Nephron progenitor cell (in vitro differentiated cells): ENCODE data around the gene SLC46A1.
A peak's percentile ranks its signal among the peaks of the same experiment; 100 is the strongest.

Experiments
- DNase-seq: peaks from one replicate; pipeline ENCODE4 v3.0.0; 2021
- H3K27ac Mint-ChIP-seq: 2 replicates; pipeline ENCODE4 v1.8.0; 2021; ENCODE audit warnings: mild to moderate bottlenecking, moderate library complexity, mixed read lengths
- H3K27me3 Mint-ChIP-seq: 2 replicates; pipeline ENCODE4 v1.8.0; 2021; ENCODE audit warnings: mild to moderate bottlenecking, low read depth, mixed read lengths; ENCODE audit not compliant: poor library complexity
- H3K36me3 Mint-ChIP-seq: 2 replicates; pipeline ENCODE4 v1.8.0; 2021; ENCODE audit warnings: low read depth, mixed read lengths
- H3K4me1 Mint-ChIP-seq: 2 replicates; pipeline ENCODE4 v1.8.0; 2021; ENCODE audit warnings: mixed read lengths
- H3K4me3 Mint-ChIP-seq: 2 replicates; pipeline ENCODE4 v1.8.0; 2021; ENCODE audit warnings: mild to moderate bottlenecking, moderate library complexity, mixed read lengths
- H3K9me3 Mint-ChIP-seq: 2 replicates; pipeline ENCODE4 v1.8.0; 2021; ENCODE audit warnings: mild to moderate bottlenecking, moderate library complexity, mixed read lengths
- CTCF ChIP-seq: fragments of 200-600 bp; sonication (generic); IDR thresholded peaks from 2 replicates; pipeline ENCODE4 v1.5.0; 2021; ENCODE audit warnings: antibody characterized with exemption

The SLC46A1 gene

GRCh38 chr17:28407130-28407973 is 1.3 kb upstream of the SLC46A1 start:
- no peak for DNase-seq
- TF ChIP-seq CTCF: peak; percentile 18
- Mint-ChIP-seq H3K27ac (no peak overlapping the region), H3K4me1 (peaks cover 42% of the 10 kb centered on the region), H3K9me3 (no peaks in the 10 kb centered on the region), H3K36me3 (peaks cover 17% of the 10 kb centered on the region), H3K4me3 (peak overlapping the region; percentile 61), H3K27me3 (peaks cover 20% of the 10 kb centered on the region)

- no peak for TF ChIP-seq CTCF
- Mint-ChIP-seq H3K4me1 (peaks cover 42% of the 10 kb centered on the region), H3K9me3 (no peaks in the 10 kb centered on the region), H3K27me3 (peaks cover 16% of the 10 kb centered on the region), H3K27ac (no peak overlapping the region), H3K36me3 (peaks cover 17% of the 10 kb centered on the region), H3K4me3 (peak overlapping the region; percentile 83)
- DNase-seq: no peak
These were observed 432 bp upstream of the SLC46A1 start for GRCh38 chr17:28406473-28406814.

GRCh38 chr17:28404812-28405570 is 1.0 kb downstream of the SLC46A1 start:
- Mint-ChIP-seq H3K9me3 (no peaks in the 10 kb centered on the region), H3K27ac (no peak overlapping the region), H3K4me3 (peak overlapping the region; percentile 84), H3K27me3 (peaks cover 8% of the 10 kb centered on the region), H3K4me1 (peaks cover 42% of the 10 kb centered on the region), H3K36me3 (peaks cover 17% of the 10 kb centered on the region)
- TF ChIP-seq CTCF: no peak
- DNase-seq: peak; percentile 21

GRCh38 chr17:28404461-28404811 is 1.6 kb downstream of the SLC46A1 start:
- peaks cover 9% of the 10 kb centered on the region for H3K27me3 Mint-ChIP-seq
- H3K4me1 Mint-ChIP-seq: peaks cover 42% of the 10 kb centered on the region
- no peak overlapping the region for H3K27ac Mint-ChIP-seq
- no peak for DNase-seq
- peaks cover 17% of the 10 kb centered on the region for H3K36me3 Mint-ChIP-seq
- H3K9me3 Mint-ChIP-seq: no peaks in the 10 kb centered on the region
- H3K4me3 Mint-ChIP-seq: peak overlapping the region; percentile 84
- TF ChIP-seq CTCF: no peak

- no peaks in the 10 kb centered on the region for H3K9me3 Mint-ChIP-seq
These were observed 2.0 kb downstream of the SLC46A1 start for GRCh38 chr17:28404007-28404406.

More at GRCh38 chr17:28404007-28404406, 2.0 kb downstream of the SLC46A1 start:
- Mint-ChIP-seq H3K4me3 (peak overlapping the region; percentile 84), H3K36me3 (peaks cover 17% of the 10 kb centered on the region), H3K27me3 (peaks cover 12% of the 10 kb centered on the region), H3K27ac (no peak overlapping the region), H3K4me1 (peaks cover 47% of the 10 kb centered on the region)
- DNase-seq: no peak
- TF ChIP-seq CTCF: no peak
